GM19395 (cell line): ENCODE data around the gene ADARB1.

Experiments
- ATAC-seq: cut with Tn5 transposase; IDR thresholded peaks from one replicate; pipeline ENCODE4 v1.9.1; 2021; ENCODE audit warnings: mild to moderate bottlenecking, moderate library complexity; ENCODE audit not compliant: unreplicated experiment

The ADARB1 gene

GRCh38 chr21:45220714-45221490 lies 146.5 kb downstream of the ADARB1 start:
- no peak for ATAC-seq

GRCh38 chr21:45222001-45222400 lies 147.6 kb downstream of the ADARB1 start:
- no peak for ATAC-seq

GRCh38 chr21:45223236-45224185 lies 149.1 kb downstream of the ADARB1 start:
- ATAC-seq = no peak

- no peak for ATAC-seq
Observed at GRCh38 chr21:45224189-45224938, 150.0 kb downstream of the ADARB1 start.

GRCh38 chr21:45225041-45225740 lies 150.8 kb downstream of the ADARB1 start:
- no peak for ATAC-seq

GRCh38 chr21:45225741-45226327 lies 151.5 kb downstream of the ADARB1 start:
- no peak for ATAC-seq

GRCh38 chr21:45226540-45227326 lies 152.4 kb downstream of the ADARB1 start:
- no peak for ATAC-seq

GRCh38 chr21:45227735-45228134 lies 153.4 kb downstream of the ADARB1 start:
- no peak for ATAC-seq

- ATAC-seq = no peak
Observed at GRCh38 chr21:45228171-45228641, 153.8 kb downstream of the ADARB1 start.

- ATAC-seq = no peak
Observed at GRCh38 chr21:45228656-45229240, 154.4 kb downstream of the ADARB1 start.

GRCh38 chr21:45231705-45232104 lies 157.3 kb downstream of the ADARB1 start:
- ATAC-seq = no peak

GRCh38 chr21:45234127-45234526 lies 159.7 kb downstream of the ADARB1 start:
- no peak for ATAC-seq

- no peak for ATAC-seq
Observed at GRCh38 chr21:45234965-45235364, 160.6 kb downstream of the ADARB1 start.

GRCh38 chr21:45235488-45235887 lies 161.1 kb downstream of the ADARB1 start:
- ATAC-seq = no peak

GRCh38 chr21:45236481-45236880 lies 162.1 kb downstream of the ADARB1 start:
- ATAC-seq = no peak

GRCh38 chr21:45237401-45237800 lies 163.0 kb downstream of the ADARB1 start:
- ATAC-seq = no peak

GRCh38 chr21:45241357-45241756 lies 167.0 kb downstream of the ADARB1 start:
- no peak for ATAC-seq

GRCh38 chr21:45243603-45244002 lies 169.2 kb downstream of the ADARB1 start:
- no peak for ATAC-seq

- no peak for ATAC-seq
Observed at GRCh38 chr21:45244799-45245340, 170.5 kb downstream of the ADARB1 start.
